ENCODE results near the gene AAGAB. TPM values are rescaled to one million over a fixed set of nuclear protein-coding genes. Genes with fewer than 3 reads are reported as not detected.
A peak's percentile ranks its signal among the peaks of the same experiment; 100 is the strongest.
"Not testable (repeated sequence)": the region's sequence is repeated elsewhere in the genome, so short reads cannot be mapped to it uniquely, and the experiment has no call there.

Gene AAGAB, protein sequence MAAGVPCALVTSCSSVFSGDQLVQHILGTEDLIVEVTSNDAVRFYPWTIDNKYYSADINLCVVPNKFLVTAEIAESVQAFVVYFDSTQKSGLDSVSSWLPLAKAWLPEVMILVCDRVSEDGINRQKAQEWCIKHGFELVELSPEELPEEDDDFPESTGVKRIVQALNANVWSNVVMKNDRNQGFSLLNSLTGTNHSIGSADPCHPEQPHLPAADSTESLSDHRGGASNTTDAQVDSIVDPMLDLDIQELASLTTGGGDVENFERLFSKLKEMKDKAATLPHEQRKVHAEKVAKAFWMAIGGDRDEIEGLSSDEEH
- 23.2 TPM for total RNA-seq

DNA sequence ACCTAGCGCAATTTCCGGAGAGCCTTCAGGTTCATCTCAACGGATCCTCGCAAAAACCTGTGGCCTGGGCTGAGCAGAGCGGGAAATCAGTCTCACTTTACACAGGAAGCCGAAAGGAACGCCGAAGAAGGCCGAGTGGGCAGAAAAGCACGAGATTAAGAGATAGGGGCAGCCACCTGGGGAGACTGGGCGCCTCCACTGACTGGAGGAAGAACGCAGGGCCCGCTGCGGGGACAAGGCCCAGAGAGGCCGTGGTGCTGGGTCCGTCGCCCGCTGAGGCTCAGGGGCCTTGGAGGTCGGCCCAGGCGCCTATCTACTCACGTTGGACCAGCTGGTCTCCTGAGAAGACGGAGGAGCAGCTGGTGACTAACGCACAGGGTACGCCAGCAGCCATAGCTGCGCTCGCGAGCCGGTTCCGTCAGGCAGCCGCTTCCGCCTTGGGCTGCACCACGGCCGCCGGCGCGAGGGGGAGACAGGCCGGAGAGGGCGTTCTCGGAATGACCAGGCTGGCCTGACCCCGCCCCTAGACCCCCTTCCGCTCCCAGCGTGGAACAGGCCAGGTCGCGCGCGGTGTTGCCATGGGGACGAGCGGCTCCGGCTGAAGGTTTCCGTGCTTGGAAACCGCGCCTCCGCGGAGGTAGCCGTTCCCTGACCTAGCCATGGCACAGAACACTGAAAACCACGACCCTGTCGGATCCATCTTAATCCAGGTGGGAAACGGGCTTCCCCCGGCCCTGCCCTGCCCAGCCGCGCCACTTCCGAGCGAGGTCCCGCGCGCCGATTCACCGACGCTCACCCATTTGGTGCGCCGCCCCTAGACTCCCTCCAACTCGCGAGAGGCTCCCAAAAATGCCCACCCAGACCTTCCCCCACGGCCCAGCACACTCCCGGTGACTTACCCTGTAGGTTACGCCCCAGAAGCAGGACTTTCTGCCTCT, at the start of gene AAGAB, which contains the start of gene IQCH:
AAGAB (minus strand) TSS at position 424 of the 938 bp plus-strand sequence; CDS start at position 394, 30 bp downstream.
IQCH (plus strand) TSS at position 549 of the 938 bp plus-strand sequence; CDS start at position 660, 111 bp downstream.
- DNase-seq (ENCODE audit: low spot score), result peak; percentile 99
- peak; percentile 100 for ATAC-seq
- intact Hi-C loops (cut with DNase I), result no loop called here

DNA sequence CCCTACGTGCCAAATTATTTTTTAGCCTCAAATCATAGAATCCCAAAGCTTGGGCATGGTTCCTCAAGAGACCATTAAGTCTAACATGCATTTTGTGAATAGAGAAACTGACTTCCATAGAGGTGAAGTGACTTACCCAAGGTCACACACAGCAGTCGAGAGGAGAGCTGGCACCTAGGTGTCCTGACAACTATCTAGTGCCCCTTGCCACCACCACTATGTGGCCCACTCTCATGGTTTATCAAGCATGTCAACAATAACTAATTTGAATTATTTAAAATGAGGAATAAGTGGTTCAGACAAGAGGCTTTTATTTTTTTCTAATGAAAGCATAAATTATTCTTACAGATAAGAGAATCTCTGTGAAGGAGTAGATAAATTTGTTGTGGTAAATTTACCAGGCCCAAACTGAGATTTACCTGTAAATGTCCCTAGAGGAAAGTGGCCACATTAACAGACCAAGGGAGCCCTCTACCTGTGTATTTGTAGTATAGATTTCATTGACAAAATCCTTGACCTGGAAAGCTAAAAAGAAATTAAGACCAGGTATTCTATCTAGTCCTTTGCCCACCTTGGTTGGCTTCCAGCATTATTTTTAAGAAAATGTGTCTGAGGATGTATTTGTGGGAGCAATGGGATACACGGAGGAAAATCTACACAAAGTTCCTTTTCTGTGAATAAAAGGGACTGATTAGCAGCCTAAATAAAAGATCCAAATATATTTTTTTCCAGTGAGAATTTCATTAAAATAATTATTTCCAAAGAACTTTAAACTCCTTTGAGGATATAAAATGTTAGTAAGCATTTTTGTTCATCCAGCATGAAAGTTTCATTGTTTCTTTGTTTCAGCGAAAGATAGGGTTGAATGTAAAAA, 49.3 kb upstream of the AAGAB start:
- intact Hi-C loops (cut with DNase I), result no loop called here
- no peak for DNase-seq (ENCODE audit: low spot score)
- no peak for ATAC-seq

DNA sequence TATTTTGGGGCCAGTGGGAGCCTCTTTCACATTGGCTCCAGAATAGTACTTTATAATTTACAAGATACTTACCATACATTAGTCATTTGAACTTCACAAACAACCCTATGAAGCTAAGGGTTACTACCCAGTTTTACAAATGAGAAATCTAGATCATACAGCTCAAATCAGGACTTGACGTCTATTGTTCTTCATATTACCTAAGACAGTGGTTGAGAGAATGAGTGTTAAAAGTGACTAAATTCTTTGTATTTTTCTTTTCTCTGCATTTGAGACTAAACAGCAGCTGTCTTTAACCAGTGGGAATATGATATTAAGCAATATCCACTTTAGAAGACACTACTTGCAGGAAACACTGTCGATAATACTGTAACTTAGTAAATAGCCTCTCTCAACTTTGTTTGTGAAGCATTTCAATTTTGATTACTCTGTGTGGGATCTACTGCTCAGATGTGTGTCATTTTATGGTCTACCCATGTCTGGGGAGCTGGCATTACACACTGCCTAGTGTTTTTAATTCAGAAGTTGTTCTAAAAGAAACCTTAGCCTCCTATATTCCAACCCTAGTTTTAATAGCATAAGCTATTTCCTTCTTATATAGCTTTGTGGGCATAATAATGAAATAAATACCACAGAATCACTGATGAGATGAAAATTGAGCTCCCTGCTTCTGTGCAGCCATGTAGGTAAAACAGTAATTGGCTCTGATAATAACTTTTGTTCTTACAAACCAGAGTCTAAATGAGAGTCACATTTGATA, 46.0 kb upstream of the AAGAB start:
- DNase-seq (ENCODE audit: low spot score) (no peak), ATAC-seq (peak; percentile 34)
- intact Hi-C loops (cut with DNase I), result no loop called here

DNA sequence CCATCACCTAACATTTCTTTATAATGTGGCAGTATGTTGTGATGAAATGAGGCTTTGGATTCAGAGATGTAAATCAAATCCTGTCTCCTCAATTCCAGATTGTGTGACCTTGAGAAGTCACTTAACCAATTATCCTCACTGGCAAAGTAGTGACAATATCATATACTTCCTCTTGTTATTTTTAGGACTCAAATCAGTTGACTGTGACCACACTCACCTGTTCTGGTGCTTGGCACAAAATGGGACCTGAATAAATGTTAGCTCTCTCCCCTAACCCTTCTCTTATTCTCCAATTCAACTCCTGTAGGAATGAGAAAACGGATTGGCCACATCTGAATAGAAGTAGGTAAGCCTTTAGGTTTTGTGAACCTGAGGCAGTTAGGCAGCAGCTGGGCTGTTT, 42.2 kb upstream of the AAGAB start:
- ATAC-seq (no peak), DNase-seq (ENCODE audit: low spot score) (no peak)
- intact Hi-C loops (cut with DNase I), result no loop called here

DNA sequence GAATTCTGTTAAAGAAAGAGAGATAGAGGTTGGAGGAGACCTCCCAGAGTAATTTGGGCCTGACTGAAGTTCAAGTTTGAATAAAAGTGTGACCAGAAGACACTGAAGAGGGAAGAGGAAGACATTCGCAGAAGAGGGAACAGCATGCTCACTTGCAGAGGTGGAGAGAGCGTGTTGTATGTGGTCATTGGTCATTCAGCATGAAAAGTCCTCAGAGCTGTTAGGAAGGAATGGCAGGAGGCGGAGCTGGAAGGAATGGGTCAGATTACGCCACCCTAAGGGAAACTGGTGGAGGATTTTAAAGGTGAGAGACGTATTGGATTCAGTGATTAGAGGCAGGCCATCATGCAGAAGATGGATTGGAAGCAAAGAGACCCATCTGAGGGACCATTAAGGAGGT, 41.7 kb upstream of the AAGAB start:
- ATAC-seq (no peak), DNase-seq (ENCODE audit: low spot score) (no peak)
- intact Hi-C loops (cut with DNase I), result no loop called here

DNA sequence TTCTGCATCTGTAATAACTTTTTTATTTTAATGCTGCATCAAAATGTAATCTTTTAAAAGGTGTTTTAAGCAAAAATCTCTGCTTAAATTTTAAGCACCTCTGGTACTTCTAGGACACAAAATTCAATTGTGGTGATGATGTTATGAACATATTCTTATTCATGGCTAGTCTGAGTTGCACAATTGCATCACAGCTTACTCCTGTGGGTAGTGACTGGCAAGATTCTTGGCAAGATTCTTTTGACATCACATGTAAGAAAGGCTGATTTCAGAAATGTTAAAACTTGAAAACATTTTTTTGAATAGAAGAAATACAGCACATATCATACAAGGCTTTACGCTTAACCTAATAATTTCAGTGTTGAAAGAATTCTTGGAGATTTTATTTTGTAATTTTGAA, 35.9 kb upstream of the AAGAB start:
- intact Hi-C loops (cut with DNase I), result no loop called here
- no peak for ATAC-seq
- no peak for DNase-seq (ENCODE audit: low spot score)

DNA sequence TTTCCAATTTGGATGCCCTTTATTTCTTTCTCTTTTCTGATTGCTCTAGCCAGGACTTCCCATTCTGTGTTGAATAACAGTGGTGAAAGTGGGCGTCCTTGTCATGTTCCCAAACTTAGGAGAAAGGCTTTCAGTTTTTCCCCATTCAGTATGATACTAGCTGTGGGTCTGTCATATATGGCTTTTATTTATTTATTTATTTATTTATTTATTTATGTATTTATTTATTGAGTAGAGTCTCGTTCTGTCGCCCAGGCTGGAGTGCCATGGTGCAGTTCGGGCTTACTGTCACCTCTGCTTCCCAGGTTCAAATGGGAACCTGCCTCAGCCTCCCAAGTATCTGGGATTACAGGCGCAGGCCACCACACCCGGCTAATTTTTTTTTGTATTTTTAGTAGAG, 31.9 kb upstream of the AAGAB start:
- intact Hi-C loops (cut with DNase I); DNase-seq (ENCODE audit: low spot score); ATAC-seq: not testable (repeated sequence)

DNA sequence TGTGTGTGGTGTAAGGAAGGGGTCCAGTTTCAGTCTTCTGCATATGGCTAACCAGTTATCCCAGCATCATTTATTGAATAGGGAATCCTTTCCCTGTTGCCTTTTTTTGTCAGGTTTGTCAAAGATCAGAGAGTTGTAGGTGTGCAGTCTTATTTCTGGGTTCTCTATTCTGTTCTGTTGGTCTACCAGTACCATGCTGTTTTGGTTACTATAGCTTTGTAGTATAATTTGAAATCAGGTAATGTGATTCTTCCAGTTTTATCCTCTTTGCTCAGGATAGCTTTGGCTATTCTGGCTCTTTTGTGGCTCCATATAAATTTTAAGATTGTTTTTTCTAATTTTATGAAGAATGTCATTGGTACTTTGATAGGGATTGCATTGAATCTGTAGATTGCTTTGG, 31.2 kb upstream of the AAGAB start:
- intact Hi-C loops (cut with DNase I); ATAC-seq; DNase-seq (ENCODE audit: low spot score): not testable (repeated sequence)

DNA sequence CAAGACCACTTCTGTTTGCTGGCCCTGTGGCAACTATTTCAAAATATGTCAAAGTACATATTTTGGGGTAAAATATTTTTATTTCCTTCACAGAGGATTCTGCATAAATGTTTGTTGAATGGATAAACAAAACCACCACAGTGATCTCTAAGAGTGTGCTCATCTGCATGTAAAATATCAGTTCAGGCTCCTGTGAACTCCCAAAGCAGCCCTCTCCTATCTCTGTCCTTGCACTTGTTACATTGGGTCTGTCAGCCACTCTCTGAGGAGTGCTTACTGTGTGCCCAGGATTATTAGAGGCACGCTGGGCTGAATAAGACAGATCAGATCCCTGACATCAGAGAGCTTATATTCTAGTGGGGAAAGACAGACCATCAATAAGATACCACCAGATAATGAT, 27.3 kb upstream of the AAGAB start:
- DNase-seq (ENCODE audit: low spot score) (no peak), ATAC-seq (no peak)
- intact Hi-C loops (cut with DNase I), result no loop called here

DNA sequence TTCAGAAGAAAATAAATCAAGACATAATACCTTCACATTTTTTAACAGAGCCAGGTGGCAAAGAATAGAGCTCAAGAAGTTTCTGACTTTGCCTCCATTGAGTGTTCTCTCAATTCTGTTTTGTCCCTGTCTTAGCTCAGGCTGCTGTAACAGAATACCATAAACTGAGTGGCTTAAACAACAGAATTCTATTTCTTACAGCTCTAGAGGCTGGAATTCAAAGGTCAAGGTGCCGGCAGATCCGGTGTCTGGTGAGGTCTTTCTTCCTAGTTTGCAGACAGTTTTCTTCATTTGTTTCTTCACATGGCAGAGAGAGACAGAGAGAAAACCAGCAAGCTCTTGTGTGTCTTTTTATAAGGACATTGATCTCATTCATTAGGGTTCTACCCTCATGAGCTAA, 25.8 kb upstream of the AAGAB start:
- DNase-seq (ENCODE audit: low spot score) (no peak), ATAC-seq (no peak)
- intact Hi-C loops (cut with DNase I), result no loop called here

DNA sequence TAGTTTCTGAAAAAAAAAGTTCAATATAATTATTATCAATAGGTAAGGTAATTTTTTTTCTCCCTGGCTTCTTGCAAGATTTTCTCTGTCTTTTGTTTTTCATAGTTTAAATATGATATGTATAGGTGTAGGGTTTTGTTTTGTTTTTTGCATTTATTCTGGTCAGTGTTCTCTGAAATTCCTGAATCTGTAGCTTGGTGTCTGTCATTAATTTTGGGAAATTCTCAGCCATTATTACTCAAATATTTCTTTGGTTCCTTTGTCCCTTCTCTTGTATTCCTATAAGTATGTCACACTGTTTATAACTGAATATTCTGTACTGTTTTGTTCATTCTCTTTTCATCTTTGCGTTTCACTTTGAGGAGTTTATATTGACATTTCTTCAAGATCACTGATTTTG, 22.2 kb upstream of the AAGAB start:
- ATAC-seq (no peak), DNase-seq (ENCODE audit: low spot score) (no peak)
- intact Hi-C loops (cut with DNase I), result no loop called here

DNA sequence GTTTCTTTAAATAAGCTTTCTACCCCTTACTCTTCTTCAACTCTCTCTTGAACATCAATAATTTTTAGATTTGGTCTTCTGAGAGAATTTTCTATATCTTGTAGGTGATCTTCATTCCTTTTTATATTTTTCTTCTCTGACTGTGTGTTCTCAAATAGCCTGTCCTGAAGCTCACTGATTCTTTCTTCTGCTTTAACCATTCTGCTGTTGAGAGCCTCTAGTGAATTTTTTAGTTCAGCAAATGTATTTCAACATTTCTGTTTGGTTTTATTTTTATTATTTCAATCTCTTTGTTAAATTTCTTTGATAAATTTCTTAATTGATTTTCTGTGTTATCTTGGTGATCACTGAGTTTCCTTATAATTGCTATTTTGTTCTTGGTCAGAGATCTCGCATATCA, 19.8 kb upstream of the AAGAB start:
- intact Hi-C loops (cut with DNase I), result no loop called here
- no peak for DNase-seq (ENCODE audit: low spot score)

DNA sequence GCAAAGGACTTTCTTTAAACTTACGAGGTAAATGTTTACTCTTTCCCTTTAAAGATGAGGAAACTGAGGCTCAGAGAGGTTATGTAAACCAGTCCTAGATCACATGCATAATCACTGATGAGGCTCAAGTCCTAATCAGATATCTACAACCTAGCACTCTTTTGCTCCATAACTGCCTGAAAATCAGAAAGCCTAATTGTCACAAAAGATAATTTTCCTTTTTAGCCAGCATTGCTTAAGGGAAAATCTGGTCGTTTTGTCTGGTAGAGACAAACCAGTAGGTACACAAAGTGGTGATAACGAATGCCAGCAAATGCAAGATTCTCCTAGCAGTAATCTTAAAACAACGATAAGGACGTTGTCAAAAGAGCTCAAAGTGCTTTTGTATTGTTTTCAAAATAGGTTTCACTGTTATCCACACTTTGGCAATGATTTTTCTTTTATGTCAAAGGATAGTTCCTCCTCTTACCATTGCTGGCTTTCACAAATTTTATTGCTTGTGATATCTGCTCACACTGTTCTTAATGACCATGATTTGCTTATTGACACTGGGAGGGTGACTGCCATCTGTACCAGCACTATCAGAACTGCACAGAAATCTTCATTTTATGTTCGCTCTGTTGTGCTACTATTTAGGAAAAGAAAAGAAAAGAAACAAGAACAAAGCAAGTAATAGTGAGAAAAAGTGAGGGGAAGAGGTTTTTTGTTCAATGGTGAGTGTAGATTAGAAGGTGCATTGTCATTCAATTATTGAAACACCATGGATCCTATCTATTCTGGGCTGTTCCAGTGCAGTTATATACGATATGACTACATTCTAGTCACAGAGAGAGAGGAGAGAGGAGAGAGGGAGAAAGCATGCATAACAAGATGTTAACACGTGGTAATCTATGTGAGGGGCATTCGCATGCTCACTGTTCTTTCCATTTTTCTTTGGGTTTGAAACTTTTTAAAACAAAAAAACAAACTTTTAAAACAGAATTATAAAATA, 13.8 kb upstream of the AAGAB start:
- intact Hi-C loops (cut with DNase I), result no loop called here
- DNase-seq (ENCODE audit: low spot score) (no peak), ATAC-seq (no peak)

More for the DNA sequence above, 19.8 kb upstream of the AAGAB start:
- no peak for ATAC-seq

DNA sequence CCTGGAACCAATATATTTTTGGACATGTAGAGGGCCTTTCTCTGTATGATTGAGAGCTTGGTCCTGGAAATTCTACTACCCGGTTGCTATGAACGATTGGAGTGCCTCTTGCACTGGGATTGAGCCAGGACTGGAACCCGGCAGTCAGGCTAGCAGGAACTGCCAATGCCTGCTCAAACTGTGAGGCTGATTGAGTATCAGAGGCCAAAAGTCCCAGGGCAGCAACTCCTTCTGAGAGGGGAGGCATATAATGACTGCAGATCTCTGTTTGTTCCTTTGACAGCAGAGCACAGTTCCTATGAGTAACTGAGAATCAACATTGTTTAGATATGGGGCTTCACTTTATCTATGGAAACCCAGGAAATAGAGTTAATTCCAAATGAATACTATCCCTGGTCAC, 13.0 kb upstream of the AAGAB start:
- no peak for ATAC-seq
- DNase-seq (ENCODE audit: low spot score), result no peak
- intact Hi-C loops (cut with DNase I), result no loop called here

DNA sequence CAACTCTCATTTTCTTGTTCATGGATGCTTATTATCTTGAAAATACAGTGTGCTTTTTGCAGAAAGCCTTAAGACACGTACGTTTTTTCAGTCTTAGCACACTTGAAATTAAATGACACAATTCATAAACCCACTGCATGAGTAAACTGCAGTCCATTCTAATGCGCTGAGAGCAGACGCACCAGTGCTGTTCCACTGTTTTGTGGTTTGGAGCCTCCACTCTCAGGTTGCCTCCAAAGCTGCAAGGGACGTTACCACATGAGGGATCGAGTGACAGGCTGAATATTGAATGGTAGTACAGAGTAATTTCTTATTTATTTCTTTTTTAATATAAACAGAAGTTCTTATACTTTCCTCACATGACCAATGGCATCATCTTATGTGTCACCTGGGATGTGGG, 12.4 kb upstream of the AAGAB start:
- no peak for ATAC-seq
- no peak for DNase-seq (ENCODE audit: low spot score)
- intact Hi-C loops (cut with DNase I), result no loop called here

DNA sequence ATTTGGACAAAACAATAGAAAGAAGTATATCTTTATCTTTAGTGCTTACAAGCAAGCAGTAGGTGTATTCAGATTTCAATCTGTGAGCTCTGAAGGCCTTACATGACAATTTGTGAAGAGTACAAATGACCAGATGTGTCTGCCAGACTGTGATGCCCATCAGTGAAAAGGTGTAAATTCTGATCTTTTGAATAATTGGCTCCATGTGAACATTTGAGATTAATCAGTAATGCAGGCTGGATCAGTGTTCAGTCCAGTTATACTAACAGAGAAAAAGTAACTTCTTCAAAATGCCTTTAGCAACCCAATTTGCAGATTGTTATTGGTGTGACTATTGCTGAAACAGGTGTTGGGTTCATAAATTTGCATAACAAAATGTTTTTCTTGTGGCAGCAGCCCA, 5.3 kb upstream of the AAGAB start:
- DNase-seq (ENCODE audit: low spot score) (no peak), ATAC-seq (no peak)
- intact Hi-C loops (cut with DNase I), result no loop called here

DNA sequence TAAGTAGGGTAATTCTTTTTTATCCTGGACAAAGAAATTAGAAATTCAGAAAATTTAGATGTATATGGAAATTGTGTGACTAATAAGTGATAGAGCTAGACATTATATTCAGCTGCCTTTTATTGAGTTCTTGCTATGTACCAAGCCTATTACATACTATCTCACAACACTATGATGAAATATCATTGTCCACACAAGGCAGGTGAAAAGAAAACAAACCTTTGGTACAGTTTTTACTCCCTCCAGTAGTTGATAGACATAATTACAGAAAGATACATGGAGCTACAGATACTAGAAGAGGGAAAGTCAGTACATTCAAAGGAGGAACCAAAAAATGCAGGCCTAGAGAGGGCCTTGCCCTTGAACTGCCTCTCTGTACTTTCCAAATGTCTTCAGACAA, 4.9 kb upstream of the AAGAB start:
- DNase-seq (ENCODE audit: low spot score) (no peak), ATAC-seq (no peak)
- intact Hi-C loops (cut with DNase I), result no loop called here

Data from sciatic nerve (tissue), 2 donors.